HG03558 (cell line): Measurements from ENCODE around the gene DCAF4.
"Not testable (repeated sequence)": the region's sequence is repeated elsewhere in the genome, so short reads cannot be mapped to it uniquely, and the experiment has no call there.

Experiments used
- ATAC-seq: cut with Tn5 transposase; IDR thresholded peaks from one replicate; pipeline ENCODE4 v1.9.1; 2021; ENCODE audit warnings: moderate number of reproducible peaks; ENCODE audit not compliant: unreplicated experiment; ENCODE audit errors: extremely low read depth

Gene DCAF4

GRCh38 chr14:72925815-72926291, 411 bp upstream of the DCAF4 start:
- ATAC-seq = no peak

DNA sequence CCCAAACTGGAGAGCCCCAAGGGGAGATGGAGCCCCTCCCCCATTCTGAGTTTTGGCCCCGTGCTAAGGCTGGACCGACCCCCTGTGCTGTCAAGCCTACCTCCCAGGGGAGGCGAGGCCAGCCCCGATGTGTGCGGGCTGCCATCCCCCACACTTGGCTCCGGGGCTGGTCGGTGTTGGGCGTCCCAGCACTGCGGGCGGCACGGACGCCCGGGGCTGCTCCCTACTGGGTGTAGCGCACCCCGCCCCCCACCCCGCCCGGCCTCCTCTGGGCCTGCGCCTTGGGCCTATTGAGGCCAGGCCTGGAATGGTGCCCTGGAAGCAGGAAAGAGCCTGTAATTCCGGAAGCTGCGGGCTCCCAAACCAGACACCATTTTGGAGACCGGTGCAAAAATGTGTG, 2.6 kb downstream of the DCAF4 start:
- ATAC-seq = no peak

DNA sequence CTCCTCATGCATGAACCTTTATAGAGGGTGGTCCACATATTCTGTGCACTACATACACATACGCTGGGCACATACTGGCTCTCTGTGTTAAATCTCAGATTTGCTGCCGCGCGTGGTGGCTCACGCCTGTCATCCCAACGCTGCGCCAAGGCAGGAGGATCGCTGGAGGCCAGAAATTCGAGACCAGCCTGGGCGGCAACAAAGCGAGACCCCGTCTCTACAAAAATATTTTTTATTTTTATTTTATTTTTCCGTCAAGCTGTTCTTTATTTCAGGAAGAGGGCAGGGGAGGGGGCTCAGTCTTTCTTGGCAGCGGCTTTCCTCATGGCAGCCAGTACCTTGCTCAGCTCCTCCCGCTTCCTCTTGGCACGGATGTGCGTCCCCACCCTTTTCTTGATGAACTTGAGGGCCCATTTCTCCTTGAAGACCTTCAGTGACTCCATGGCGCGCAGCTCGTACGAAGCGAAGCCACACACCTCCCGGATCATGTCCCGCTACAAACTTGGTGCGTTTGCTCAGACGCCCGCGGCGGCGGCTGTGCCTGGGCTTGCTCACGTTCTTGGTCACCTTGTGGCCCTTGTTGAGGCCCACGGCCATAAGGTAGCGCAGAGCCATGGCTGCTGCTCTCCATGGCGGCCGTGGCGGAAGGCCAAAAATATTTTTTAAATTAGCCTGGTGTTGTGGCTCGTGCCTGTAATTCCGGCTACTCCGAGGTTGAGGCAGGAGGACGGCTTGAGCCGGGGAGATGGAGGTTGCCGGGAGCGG, 3.2 kb downstream of the DCAF4 start:
- ATAC-seq = no peak

- no peak for ATAC-seq
These were observed 6.6 kb downstream of the DCAF4 start for GRCh38 chr14:72932893-72933292.

DNA sequence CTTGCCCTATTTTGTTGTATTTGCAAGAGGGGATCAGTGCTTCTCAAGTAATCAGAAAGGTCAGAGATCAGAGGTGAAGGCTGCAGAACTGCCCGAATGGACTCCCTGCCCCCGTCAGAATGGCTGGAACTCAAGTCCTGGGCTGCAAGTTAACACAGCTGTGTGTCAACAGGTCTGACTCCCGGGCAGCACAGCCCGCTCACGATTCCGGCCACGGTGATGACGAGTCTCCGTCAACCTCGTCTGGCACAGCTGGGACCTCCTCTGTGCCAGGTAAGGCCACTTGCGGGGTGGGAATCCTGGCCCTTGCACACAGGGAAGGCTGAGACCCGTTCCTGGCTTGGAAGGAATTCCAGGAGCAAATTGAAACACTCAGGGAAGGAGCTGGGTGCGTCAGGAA, 13.4 kb downstream of the DCAF4 start:
- ATAC-seq = no peak

DNA sequence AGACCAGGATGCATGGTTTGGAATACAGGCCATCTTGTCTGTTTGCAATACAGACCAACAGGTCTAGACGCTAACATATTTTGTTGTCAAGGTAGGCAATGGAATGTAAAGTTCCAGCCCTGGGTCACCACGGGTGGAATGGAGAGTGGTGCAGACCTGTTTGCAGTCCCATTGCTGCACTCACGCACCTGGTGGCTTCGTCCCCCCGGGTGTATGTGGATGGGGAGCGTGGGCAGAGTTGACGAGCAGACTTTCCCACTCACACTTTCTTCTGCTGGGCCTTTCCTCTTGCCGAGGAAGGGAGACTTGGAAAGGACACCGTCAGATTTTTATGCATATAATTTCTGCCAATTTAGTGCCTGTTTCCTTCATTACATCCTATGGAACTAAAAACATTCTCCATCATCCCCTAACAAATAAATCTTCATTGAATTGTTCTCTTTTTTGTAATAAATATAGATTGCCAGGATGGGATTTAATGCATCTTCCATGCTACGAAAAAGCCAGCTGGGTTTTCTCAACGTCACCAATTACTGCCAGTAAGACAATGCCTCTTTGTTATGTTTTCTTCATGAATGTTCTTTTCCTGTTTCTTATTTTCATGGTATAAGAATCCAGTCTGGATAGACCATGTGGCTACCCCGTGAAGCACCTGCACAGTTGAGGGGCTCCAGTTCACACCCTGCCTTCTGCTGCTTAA, 15.2 kb downstream of the DCAF4 start:
- ATAC-seq = no peak

DNA sequence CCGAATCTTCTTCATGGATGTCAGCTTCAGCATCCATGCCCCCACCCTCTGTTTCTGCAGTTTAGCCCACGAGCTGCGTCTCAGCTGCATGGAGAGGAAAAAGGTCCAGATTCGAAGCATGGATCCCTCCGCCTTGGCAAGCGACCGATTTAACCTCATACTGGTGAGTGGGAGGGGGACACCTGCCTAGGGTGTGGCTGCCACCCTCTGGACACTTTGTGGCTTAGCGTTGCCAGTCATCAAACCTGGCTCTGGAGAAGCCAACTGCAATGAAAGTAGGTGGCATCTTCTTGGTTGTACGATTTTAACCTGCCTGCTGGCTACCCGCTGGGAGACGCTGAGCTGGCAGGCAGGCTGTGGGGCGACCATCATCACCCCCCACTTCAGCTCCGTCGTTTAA, 16.7 kb downstream of the DCAF4 start:
- no peak for ATAC-seq

DNA sequence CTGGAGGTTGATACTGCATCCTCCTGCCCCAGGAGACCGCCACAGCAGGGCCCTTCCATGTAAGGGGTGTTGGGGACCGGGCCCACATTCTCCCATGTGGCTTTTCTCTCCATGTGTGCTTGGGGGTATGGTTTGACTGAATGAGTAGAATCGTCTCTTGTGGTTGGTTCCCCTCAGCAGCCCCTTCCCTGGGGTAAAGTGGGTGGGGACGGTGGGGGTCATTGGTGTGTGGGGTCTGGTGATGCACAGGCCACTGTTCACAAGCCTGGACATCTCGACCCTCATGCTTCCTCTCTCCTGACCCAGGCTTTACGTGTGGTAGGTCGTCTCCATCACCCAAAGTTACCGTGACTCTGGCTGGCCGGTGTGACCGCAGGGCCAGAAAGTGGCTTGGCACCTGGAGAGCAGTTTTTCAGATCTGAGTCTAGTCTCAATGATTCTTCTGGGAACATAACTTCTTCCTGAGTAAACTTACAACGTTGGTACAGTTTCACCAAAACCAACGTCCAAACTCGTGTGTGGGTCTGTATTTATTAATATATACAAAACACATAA, 17.7 kb downstream of the DCAF4 start:
- ATAC-seq = no peak

DNA sequence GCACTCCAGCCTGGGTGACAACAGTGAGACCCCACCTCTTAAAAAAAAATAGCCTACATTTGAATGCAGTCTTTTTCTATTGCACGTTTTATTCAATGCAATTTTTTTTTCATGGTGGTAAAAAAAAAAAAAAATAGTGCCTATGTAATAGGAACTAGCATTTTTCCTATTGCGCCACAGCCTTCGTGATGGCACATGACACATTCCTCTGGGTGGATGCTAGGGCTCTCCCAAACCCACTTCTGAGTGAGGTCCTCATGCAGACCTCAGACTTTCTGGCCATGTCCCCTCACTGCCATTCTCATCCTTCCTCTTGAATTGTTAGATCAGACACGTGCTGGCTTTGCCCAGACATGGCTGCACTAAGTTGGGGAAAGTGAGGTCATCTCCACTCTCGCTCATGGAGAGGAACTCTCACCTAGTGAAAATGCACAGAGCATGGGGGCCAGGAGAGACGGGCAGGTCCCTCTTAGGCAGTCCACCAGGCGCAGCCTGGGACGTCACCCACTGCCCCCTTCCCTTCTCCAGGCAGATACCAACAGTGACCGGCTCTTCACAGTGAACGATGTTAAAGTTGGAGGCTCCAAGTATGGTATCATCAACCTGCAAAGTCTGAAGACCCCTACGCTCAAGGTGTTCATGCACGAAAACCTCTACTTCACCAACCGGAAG, 19.2 kb downstream of the DCAF4 start:
- ATAC-seq = no peak

GRCh38 chr14:72946491-72946890, 20.2 kb downstream of the DCAF4 start:
- no peak for ATAC-seq

GRCh38 chr14:72947366-72948160, 21.3 kb downstream of the DCAF4 start:
- ATAC-seq = no peak

DNA sequence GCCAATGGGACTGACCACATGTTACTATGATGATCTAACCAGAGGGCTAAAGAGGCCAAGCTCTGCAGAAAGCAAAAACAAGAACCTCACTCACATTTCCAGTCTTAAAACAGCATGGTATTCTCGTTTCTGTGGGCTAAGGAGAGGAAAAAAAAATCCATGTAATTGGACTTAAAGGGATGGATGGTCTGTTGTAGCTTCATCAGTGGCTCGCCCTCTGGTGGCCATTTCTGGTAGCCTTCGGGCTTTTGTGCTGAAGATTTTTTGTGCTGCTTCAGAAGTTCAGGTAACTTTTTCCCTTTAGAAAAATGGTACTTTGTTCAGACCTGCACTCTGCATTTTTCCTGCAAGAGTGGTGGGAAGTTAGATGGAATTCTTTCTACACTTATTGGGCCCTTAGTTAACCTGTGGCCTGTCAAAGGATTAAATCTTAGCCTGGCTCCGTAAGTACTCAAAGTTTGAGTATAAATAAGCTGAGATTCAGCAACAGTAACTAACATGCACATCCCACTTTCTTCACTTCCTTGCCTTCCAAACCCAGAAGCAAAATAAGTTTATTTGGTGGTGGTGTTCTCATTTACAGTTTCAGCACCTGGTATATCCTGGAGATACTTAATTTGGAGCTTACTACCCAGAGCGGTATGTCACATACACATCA, 22.3 kb downstream of the DCAF4 start:
- no peak for ATAC-seq

DNA sequence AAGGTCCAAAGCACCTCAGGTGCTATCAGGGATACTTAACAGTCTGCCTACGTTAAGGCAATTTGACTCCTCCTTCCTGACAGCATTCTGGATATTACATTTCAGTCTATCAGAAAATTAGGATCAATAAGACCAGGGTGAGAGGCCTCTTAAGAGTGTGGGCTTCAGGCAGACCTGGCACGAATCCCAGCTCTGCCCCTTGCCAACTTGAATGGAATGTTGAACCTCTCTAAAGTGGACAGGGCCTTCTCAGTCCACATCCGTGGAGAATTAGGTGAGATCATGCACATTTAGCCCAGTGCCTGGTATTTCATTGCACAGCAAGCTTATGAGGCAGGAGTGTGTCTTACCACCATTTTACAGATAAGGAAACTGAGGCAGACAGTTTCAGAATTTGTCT, 25.9 kb downstream of the DCAF4 start:
- ATAC-seq = no peak

DNA sequence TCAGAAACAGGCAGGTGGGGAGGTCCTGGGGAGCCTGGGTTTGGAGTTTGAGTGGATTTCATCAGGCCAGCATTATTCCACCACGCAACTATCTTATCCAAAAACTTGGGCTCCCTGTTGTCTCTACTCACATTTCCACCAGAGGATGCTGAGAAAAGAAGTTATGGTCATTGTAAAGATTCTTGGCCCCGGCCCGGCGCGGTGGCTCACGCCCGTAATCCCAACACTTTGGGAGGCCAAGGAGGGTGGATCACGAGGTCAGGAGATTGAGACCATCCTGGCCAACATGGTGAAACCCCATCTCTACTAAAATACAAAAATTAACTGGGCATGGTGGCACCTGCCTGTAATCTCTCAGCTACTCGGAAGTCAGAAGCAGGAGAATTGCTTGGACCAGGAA, 30.5 kb downstream of the DCAF4 start:
- not testable (repeated sequence) for ATAC-seq

DNA sequence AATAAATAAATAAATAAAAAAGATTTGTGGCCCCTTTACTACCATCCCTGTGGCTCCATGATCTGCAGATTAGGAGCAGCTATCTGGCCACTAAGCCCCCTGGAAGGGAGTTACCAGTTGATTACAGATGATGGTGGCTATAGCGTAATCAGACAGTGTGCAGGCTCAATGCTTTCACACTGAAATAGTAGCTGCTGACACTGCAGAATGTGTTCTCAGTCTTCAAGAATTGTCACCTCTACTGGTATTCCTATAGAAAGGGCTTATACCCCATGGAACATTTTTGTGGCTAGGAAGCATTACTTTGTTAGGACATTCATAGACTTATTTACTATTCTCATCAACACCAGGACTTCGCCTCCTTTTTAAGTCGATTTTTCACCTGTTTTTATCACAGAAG, 30.9 kb downstream of the DCAF4 start:
- ATAC-seq = no peak

GRCh38 chr14:72958548-72958947, 32.3 kb downstream of the DCAF4 start:
- ATAC-seq = no peak

- ATAC-seq = not testable (repeated sequence)
These were observed 34.8 kb downstream of the DCAF4 start for GRCh38 chr14:72961016-72961415.

- ATAC-seq = no peak
These were observed 35.5 kb downstream of the DCAF4 start for GRCh38 chr14:72961579-72962335.

GRCh38 chr14:72962336-72962754, 36.1 kb downstream of the DCAF4 start:
- not testable (repeated sequence) for ATAC-seq
